Immature natural killer cell (primary cell): Measurements from ENCODE around the gene CEP78. TPM values are rescaled to one million over a fixed set of nuclear protein-coding genes. Genes with fewer than 3 reads are reported as not detected.
"Not testable (repeated sequence)": the region's sequence is repeated elsewhere in the genome, so short reads cannot be mapped to it uniquely, and the experiment has no call there.

Experiments
- DNase-seq, 3 donors: peaks; one replicate each; pipeline ENCODE4 v3.0.0; 2022; ENCODE audit warnings: mixed read lengths in 1 of 3
- H3K27ac Mint-ChIP-seq, 6 donors: one replicate each; pipeline ENCODE4 v1.8.0; 2020; ENCODE audit warnings: mixed read lengths in 6 of 6, mild to moderate bottlenecking in 5 of 6, inconsistent platforms in 4 of 6, moderate library complexity in 3 of 6
- H3K27me3 Mint-ChIP-seq, 3 donors: one replicate each; pipeline ENCODE4 v1.8.0; 2020 to 2021; ENCODE audit warnings: low read depth in 3 of 3, mild to moderate bottlenecking in 3 of 3, mixed read lengths in 3 of 3, moderate library complexity in 3 of 3, inconsistent platforms in 1 of 3
- H3K36me3 Mint-ChIP-seq, 3 donors: one replicate each; pipeline ENCODE4 v1.8.0; 2020; ENCODE audit warnings: mixed read lengths in 3 of 3, inconsistent platforms in 2 of 3, mild to moderate bottlenecking in 2 of 3
- H3K4me1 Mint-ChIP-seq, 2 donors: one replicate each; pipeline ENCODE4 v1.8.0; 2020; ENCODE audit warnings: inconsistent platforms in 2 of 2, mild to moderate bottlenecking in 2 of 2, mixed read lengths in 2 of 2, moderate library complexity in 1 of 2
- H3K4me3 Mint-ChIP-seq, 5 donors: one replicate each; pipeline ENCODE4 v1.8.0; 2020; ENCODE audit warnings: mild to moderate bottlenecking in 5 of 5, mixed read lengths in 5 of 5, inconsistent platforms in 3 of 5, moderate library complexity in 3 of 5
- H3K9me3 Mint-ChIP-seq, 6 donors: one replicate each; pipeline ENCODE4 v1.8.0; 2020; ENCODE audit warnings: mild to moderate bottlenecking in 6 of 6, mixed read lengths in 6 of 6, inconsistent platforms in 4 of 6, moderate library complexity in 3 of 6
- polyA plus RNA-seq, 3 donors: library from polyadenylated mRNA; unstranded; fragments of 300-500 nt; fragmentation: Illumina TruSeq; gene quantifications; one replicate each; pipeline ENCODE4 v1.2.3, GENCODE V29; 2021

Gene CEP78
- polyA plus RNA-seq, 3 donors from 2014 or later, result 57.3 to 138 (median 70.9) TPM

DNA sequence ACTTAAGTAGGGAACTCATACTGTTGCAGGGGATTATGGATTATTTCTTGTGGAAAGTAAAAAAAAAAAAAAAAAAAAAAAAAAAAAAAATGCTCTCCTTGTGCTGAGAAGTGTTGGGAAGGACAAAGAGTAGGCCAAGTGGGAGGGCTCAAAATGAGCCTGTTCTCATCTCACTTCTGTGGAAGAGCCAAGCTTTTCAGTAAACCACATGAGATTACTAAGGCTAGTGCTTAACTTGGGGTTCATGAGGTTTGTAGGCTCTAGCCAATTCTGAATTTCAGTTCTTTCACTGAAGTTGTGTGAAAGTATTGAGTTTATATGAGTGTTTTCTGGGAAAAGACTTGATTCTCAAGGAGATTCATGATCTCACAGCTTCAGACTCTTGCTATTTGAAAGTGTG is 23.0 kb upstream of the CEP78 start:
- no peak for DNase-seq
- no peaks in the 10 kb centered on the region for H3K36me3 Mint-ChIP-seq
- peaks cover 54 to 62% of the 10 kb centered on the region in 2 donors for H3K4me1 Mint-ChIP-seq
- peak overlapping the region in 2 of 5 donors; percentile 22 to 39 for H3K4me3 Mint-ChIP-seq
- peaks cover 2 to 3% (median 3%) of the 10 kb centered on the region in 3 donors for H3K27me3 Mint-ChIP-seq
- no peaks in the 10 kb centered on the region for H3K9me3 Mint-ChIP-seq
- H3K27ac Mint-ChIP-seq, result peak overlapping the region in 2 of 6 donors; percentile 42 to 49

DNA sequence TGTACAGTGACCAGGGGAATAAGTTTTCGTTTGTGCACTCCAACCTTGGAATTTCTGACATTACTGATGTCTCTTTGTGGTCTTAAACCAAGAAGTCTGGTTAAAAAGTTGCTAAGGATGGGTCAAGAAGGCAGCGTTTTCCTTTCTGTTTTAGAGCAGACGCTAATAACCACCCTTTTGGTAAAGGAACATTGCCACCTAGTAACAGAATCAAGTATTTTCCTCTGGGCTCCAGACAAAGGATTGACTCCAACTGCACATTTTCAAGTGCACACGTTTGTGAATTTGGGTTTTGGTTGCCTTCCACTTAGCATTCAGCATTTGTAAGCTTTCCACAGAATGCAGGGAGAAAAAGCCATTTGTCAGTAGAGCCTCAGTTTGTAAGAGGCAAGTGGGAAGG is 22.2 kb upstream of the CEP78 start:
- Mint-ChIP-seq H3K9me3 (no peaks in the 10 kb centered on the region), H3K4me3 (peak overlapping the region in 2 of 5 donors; percentile 30 to 43)
- DNase-seq, result peak; percentile 41 to 52 (median 51)

DNA sequence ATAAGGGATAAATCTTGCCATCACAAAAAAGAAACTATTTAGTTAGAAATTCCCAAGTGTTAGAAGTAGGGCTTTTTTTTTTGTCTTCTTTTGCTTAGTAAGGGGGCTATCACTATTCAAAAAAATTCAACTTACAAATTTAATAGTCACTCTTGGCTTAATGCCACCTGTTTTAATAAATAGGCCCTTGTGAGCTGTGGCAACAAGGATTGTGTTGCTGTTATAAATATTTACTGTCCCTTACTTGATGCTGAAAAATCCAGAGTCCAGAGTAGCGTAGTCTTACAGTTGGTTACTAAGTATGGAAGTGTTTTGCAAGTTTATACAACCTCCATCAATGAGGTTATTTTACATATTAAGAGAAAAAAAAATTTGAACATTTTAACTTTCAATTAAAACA is 21.4 kb upstream of the CEP78 start:
- Mint-ChIP-seq H3K36me3 (no peaks in the 10 kb centered on the region), H3K27me3 (peaks cover 2 to 3% (median 3%) of the 10 kb centered on the region in 3 donors), H3K27ac (no peak overlapping the region), H3K4me1 (peaks cover 42 to 46% of the 10 kb centered on the region in 2 donors), H3K9me3 (no peaks in the 10 kb centered on the region), H3K4me3 (no peak overlapping the region)
- DNase-seq, result no peak

More for the DNA sequence above, 22.2 kb upstream of the CEP78 start:
- Mint-ChIP-seq H3K27ac (peak overlapping the region in 3 of 6 donors; percentile 3 to 77 (median 23)), H3K36me3 (no peaks in the 10 kb centered on the region), H3K4me1 (peaks cover 47 to 54% of the 10 kb centered on the region in 2 donors), H3K27me3 (peaks cover 2 to 3% (median 3%) of the 10 kb centered on the region in 3 donors)

DNA sequence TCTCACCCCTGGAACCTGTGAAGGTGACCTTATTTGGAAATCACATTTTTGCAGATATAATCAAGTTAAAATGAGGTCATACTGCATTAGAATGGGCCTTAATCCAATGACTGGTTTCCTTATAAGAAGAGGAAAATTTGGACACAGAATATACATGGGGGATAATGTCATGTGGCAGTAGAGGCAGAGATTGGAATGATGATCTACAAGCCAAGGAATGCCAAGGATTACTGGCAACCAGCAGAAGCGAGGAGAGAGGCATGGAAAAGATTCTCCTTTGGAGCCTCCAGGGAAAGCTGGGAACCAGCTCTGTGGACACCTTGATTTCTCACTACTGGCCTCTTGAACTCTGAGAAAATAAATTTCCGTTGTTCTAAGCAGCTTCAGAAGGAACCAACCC is 20.2 kb upstream of the CEP78 start:
- peaks cover 31 to 34% of the 10 kb centered on the region in 2 donors for H3K4me1 Mint-ChIP-seq
- H3K4me3 Mint-ChIP-seq, result no peak overlapping the region

DNA sequence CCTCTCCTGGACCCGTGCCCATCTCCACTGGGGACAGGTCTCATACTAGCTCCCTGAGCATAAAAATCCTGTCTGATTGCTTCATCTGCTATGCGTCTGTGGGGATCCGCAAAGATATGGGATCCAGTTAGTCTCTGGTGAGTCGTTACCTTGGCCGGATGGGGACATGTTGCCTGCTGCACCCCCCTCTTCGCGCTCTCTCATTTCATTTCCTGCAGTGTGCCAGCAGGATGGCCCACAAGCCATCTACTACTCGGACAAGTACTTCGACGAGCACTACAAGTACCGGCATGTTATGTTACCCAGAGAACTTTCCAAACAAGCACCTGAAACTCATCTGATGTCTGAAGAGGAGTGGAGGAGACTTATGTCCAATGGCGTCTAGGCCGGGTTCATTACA is 17.0 kb upstream of the CEP78 start:
- peaks cover 0 to 12% (median 0%) of the 10 kb centered on the region in 3 donors for H3K36me3 Mint-ChIP-seq
- peaks cover 0 to 6% (median 2%) of the 10 kb centered on the region in 3 donors for H3K27me3 Mint-ChIP-seq
- no peak for DNase-seq
- peak overlapping the region in 1 of 6 donors; percentile 6 for H3K27ac Mint-ChIP-seq
- H3K4me1 Mint-ChIP-seq, result peaks cover under 1 to 2% of the 10 kb centered on the region in 2 donors
- no peak overlapping the region for H3K4me3 Mint-ChIP-seq
- H3K9me3 Mint-ChIP-seq, result no peaks in the 10 kb centered on the region

More for the DNA sequence above, 20.2 kb upstream of the CEP78 start:
- no peak for DNase-seq
- no peak overlapping the region for H3K27ac Mint-ChIP-seq
- H3K9me3 Mint-ChIP-seq, result no peaks in the 10 kb centered on the region
- H3K36me3 Mint-ChIP-seq, result no peaks in the 10 kb centered on the region
- H3K27me3 Mint-ChIP-seq, result peaks cover 2 to 4% (median 3%) of the 10 kb centered on the region in 3 donors

DNA sequence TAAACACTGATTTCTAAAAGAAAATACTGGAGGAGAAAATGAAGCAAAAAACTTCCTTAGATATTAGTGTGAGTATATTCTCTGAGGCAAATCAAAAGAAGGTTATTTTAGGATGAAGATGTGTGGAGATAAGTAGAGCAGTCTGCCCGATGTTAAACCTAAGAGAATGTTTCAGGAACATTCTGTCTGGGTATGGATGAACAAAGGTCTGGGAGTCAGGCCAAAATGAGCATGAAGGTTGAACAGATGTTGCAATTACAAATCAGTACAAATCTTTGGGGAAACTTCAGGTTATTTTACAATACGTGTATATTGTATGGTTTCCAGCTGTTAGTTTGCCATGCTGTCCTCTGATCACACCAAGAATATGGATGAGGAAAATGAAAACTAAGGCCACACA is 14.4 kb upstream of the CEP78 start:
- no peaks in the 10 kb centered on the region for H3K9me3 Mint-ChIP-seq
- peaks cover 4 to 6% (median 5%) of the 10 kb centered on the region in 3 donors for H3K27me3 Mint-ChIP-seq
- no peak overlapping the region for H3K4me3 Mint-ChIP-seq
- H3K36me3 Mint-ChIP-seq, result peaks cover 0 to 12% (median 0%) of the 10 kb centered on the region in 3 donors
- no peaks in the 10 kb centered on the region for H3K4me1 Mint-ChIP-seq
- DNase-seq, result no peak
- no peak overlapping the region for H3K27ac Mint-ChIP-seq

DNA sequence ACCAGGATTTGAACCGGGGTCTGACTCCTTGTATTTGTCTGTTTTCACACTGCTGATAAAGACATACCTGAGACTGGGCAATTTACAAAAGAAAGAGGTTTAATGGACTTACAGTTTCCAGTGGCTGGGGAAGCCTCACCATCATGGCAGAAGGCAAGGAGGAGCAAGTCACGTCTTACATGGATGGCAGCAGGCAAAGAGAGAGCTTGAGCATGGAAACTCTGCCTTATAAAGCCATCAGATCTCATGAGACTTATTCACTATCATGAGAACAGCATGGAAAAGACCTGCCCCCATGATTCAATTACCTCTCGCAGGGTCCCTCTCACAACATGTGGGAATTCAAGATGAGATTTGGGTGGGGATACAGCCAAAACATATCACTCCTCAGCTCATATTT is 14.0 kb upstream of the CEP78 start:
- peaks cover 0 to 12% (median 0%) of the 10 kb centered on the region in 3 donors for H3K36me3 Mint-ChIP-seq
- DNase-seq, H3K27ac Mint-ChIP-seq, H3K27me3 Mint-ChIP-seq, H3K9me3 Mint-ChIP-seq, H3K4me1 Mint-ChIP-seq, H3K4me3 Mint-ChIP-seq: not testable (repeated sequence)

DNA sequence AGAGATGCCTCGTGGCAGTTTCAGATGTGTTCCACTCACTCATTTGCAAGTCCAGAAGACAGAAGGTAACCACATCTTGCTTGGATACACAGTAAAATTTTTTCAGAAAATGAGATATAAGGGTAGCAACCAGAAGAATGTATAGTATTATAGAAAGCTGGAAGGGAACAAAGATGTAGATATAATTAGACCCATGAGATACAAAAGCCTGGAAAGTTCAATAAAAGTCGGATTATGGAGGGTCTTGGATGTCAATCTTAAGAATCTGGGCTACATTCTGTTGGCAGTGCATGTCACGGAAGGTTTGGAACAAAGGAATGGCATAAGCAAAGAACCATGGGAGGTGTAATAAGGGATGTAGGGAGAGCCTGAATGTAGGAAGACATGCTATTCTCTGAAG is 5.1 kb upstream of the CEP78 start:
- peaks cover 3 to 13% of the 10 kb centered on the region in 2 donors for H3K4me1 Mint-ChIP-seq
- H3K4me3 Mint-ChIP-seq, result no peak overlapping the region
- H3K27ac Mint-ChIP-seq, result no peak overlapping the region
- H3K36me3 Mint-ChIP-seq, result no peaks in the 10 kb centered on the region
- DNase-seq, result no peak
- H3K9me3 Mint-ChIP-seq, result no peaks in the 10 kb centered on the region
- peaks cover 0 to 8% (median 0%) of the 10 kb centered on the region in 3 donors for H3K27me3 Mint-ChIP-seq

DNA sequence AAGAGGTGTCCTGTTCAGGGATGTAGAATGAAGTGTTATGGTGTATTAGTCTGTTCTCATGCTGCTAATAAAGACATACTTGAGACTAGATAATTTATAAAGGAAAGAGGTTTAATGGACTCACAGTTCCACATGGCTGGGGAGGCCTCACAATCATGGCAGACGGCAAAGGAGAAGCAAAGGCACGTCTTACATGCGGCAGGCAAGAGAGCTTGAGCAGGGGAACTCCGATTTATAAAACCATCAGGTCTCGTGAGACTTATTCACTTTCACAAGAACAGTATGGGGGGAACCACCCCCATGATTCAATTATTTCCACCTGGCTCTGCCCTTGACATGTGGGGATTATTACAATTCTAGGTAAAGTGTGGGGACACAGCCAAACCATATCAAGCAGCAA is 3.4 kb upstream of the CEP78 start:
- Mint-ChIP-seq H3K27me3 (peaks cover 0 to 12% (median 7%) of the 10 kb centered on the region in 3 donors), H3K4me1 (peaks cover 10 to 22% of the 10 kb centered on the region in 2 donors)
- not testable (repeated sequence) for H3K4me3 Mint-ChIP-seq, DNase-seq, H3K9me3 Mint-ChIP-seq, H3K27ac Mint-ChIP-seq, H3K36me3 Mint-ChIP-seq

DNA sequence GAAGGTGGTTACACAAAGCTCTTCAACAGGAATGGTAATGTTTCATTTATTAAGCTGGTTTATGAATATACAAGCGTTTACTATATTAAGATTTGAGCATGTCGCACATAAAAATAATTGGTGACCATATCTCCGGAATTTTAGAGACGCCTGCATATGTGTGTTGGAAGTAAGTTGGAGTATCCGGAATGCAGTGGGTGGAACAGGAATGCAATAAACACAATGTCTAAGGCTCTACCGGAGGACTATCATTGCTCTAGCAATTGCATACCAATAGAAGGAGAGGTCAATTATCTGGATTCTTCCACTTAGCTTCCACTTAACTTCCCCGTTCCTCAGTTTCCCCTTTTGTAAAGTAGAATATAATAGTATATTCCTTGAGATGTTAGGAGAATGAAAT is 1.1 kb upstream of the CEP78 start:
- Mint-ChIP-seq H3K9me3 (no peaks in the 10 kb centered on the region), H3K27ac (peak overlapping the region; percentile 18 to 98 (median 96)), H3K27me3 (peaks cover 0 to 18% (median 12%) of the 10 kb centered on the region in 3 donors), H3K4me1 (peaks cover 33 to 43% of the 10 kb centered on the region in 2 donors), H3K36me3 (no peaks in the 10 kb centered on the region), H3K4me3 (no peak overlapping the region)
- no peak for DNase-seq

DNA sequence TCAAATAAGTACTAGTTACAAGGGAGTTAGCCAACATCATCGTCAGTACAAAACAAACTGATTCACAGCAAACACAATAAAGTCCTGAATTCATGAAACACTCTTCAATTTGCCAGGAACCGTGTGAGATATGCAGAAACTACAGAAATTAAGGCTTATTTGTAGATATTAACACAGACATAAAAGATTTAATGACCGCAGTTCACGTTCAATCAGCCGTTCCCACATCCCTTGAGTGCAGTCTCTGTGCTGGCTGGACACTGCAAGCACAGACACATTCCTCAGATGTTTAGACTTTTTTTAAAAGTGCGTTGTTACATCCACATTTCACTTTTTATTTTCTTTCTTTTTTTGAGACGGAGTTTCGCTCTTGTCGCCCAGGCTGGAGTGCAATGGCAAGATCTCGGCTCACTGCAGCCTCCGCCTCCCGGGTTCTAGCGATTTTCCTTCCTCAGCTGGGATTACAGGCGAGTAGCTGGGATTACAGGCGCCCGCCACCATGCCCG is 566 bp upstream of the CEP78 start:
- H3K36me3 Mint-ChIP-seq, result peaks cover 2% of the 10 kb centered on the region in 3 donors
- H3K27me3 Mint-ChIP-seq, result peaks cover 0 to 18% (median 12%) of the 10 kb centered on the region in 3 donors
- H3K4me3 Mint-ChIP-seq, result no peak overlapping the region
- peak overlapping the region; percentile 95 to 98 (median 96) for H3K27ac Mint-ChIP-seq
- DNase-seq, result peak in 1 of 3 donors; percentile 16
- H3K4me1 Mint-ChIP-seq, result peaks cover 38 to 48% of the 10 kb centered on the region in 2 donors
- no peaks in the 10 kb centered on the region for H3K9me3 Mint-ChIP-seq

DNA sequence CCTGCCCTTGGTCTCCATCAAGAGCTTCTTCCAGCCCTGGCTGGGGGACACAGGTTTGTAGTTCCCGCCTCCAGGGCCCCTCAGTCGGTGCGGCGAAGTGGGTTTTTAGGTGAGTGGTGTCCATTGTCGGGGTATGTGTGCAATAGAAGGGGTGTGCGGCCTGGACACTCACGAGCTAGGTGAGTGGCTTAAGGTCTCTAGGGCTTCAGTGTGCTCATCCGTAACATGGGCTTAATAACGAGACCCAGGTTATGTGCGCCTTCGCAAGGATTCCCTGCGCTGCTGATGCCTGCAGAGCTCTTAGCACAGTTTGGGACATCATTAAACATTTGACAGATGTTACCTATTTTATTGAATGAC is 656 bp downstream of the CEP78 start:
- Mint-ChIP-seq H3K4me3 (peak overlapping the region in 1 of 5 donors; percentile 93), H3K4me1 (peaks cover 50 to 60% of the 10 kb centered on the region in 2 donors), H3K27me3 (peaks cover 0 to 18% (median 12%) of the 10 kb centered on the region in 3 donors), H3K36me3 (peaks cover 6 to 12% (median 10%) of the 10 kb centered on the region in 3 donors), H3K9me3 (no peaks in the 10 kb centered on the region), H3K27ac (peak overlapping the region; percentile 83 to 98 (median 90))
- no peak for DNase-seq

DNA sequence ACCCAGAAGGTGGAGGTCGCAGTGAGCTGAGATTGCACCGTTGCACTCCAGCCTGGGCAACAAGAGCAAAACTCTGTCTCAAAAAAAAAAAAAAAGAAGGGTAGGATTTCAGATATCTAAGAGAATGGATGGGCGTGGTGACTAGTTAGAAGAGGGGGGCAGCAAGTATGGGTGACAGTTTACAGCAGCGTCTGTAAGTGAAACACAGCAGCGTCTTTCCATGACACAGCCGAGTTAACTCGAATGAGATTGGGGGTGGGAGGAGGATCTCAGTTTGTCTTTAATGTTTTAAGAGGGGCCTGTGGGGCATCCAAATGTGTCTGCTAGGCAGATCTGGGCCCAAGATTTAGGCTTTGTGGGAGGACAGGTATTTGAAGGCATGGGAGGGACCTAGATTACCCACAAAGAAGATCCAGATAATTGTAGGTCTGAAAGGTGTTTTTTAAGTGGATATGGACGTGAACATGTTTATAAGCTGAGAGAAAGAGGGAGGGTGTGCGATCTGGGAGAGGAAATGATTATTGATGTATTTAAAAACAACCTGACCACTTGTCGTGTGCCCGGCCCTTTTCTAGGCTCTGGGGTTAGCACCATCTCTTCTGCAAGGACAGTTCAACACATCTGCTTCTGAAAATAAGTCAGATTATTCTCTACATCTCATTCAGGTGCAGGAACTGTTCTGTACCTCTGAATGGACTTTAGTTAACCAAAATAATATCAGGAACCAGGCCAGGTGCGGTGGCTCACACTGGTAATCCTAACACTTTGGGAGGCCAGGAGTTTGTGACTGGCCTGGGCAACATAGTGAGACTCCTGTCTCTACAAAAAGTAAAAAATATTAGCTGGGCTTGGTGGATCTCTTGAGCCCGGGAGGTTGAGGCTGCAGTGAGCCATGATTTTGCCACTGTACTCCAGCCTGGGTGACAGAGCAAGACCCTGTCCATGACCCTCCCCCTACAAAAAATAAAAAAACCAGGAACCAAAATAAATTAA is 2.5 kb downstream of the CEP78 start:
- Mint-ChIP-seq H3K4me3 (peak overlapping the region in 3 of 5 donors; percentile 90 to 92 (median 92)), H3K36me3 (peaks cover 16 to 22% (median 16%) of the 10 kb centered on the region in 3 donors), H3K4me1 (peaks cover 69 to 72% of the 10 kb centered on the region in 2 donors), H3K9me3 (no peaks in the 10 kb centered on the region), H3K27me3 (peaks cover 0 to 18% (median 12%) of the 10 kb centered on the region in 3 donors), H3K27ac (peak overlapping the region; percentile 97 to 99 (median 98))
- DNase-seq, result peak; percentile 63 to 85 (median 84)

DNA sequence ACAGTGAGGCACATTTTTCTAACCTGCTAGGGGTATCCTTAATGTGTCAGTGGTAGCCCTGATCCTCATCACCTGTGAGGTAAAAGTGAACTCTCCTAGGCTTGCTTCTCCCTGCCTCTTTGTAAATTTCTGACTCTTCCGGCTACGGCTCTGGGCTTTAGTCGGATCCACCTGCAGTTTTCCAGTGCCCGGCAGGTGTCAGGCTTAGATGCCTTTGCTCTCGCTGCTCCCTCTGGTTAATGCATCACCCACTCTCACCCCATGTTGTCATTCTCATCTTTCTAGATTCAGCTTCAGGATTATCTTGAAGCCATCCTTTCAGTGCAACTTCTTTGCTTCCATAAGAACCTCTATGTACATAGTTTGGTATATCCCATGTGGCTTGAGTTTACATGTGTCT is 3.6 kb downstream of the CEP78 start:
- Mint-ChIP-seq H3K27me3 (peaks cover 0 to 18% (median 12%) of the 10 kb centered on the region in 3 donors), H3K9me3 (no peaks in the 10 kb centered on the region)

More for the DNA sequence above, 3.6 kb downstream of the CEP78 start:
- H3K4me1 Mint-ChIP-seq, result peaks cover 76 to 77% of the 10 kb centered on the region in 2 donors
- peaks cover 16 to 29% (median 16%) of the 10 kb centered on the region in 3 donors for H3K36me3 Mint-ChIP-seq
- H3K27ac Mint-ChIP-seq, result peak overlapping the region; percentile 97 to 99 (median 98)
- H3K4me3 Mint-ChIP-seq, result peak overlapping the region in 3 of 5 donors; percentile 90 to 92 (median 92)
- no peak for DNase-seq
